Muscle of leg (tissue), 11 donors: Measurements from ENCODE around the gene OR51I1. TPM values are rescaled to one million over a fixed set of nuclear protein-coding genes. Genes with fewer than 3 reads are reported as not detected.

Source experiments
- DNase-seq: peaks from one replicate; pipeline ENCODE4 v3.0.0; 2013
- H3K27ac ChIP-seq: one replicate; pipeline ENCODE4 v1.5.1; 2013; ENCODE audit warnings: mild to moderate bottlenecking, low read length, control low read depth
- H3K27me3 ChIP-seq: one replicate; pipeline ENCODE4 v1.6.1; 2013; ENCODE audit warnings: low read length; ENCODE audit not compliant: control insufficient read depth, insufficient read depth
- H3K36me3 ChIP-seq: one replicate; pipeline ENCODE4 v1.6.1; 2013; ENCODE audit warnings: low read length; ENCODE audit not compliant: control insufficient read depth, insufficient read depth
- H3K4me1 ChIP-seq: one replicate; pipeline ENCODE4 v1.6.1; 2013; ENCODE audit warnings: low read length; ENCODE audit not compliant: control insufficient read depth, insufficient read depth
- H3K4me3 ChIP-seq: one replicate; pipeline ENCODE4 v1.5.1; 2013; ENCODE audit warnings: low read length, control low read depth
- H3K9me3 ChIP-seq: replicated peaks from 2 replicates; pipeline ENCODE4 v1.6.1; 2013; ENCODE audit warnings: low read depth, low read length; ENCODE audit not compliant: control insufficient read depth
- WGBS: methylation state at CpG from one replicate; pipeline ENCODE4 v1.1.5; 2013; ENCODE audit warnings: missing lambda C conversion rate; ENCODE audit not compliant: insufficient coverage; 5-methylcytosine and 5-hydroxymethylcytosine counted together
- polyA plus RNA-seq, 8 donors: library from polyadenylated mRNA; unstranded; fragments of 120-200 nt; gene quantifications; one replicate each; pipeline versions ENCODE4 v1.2.1 to v1.2.3, GENCODE V29; 2013; ENCODE audit warnings: inconsistent platforms in 1 of 8, low replicate concordance in 1 of 8; ENCODE audit not compliant: insufficient read length in 8 of 8, insufficient read depth in 1 of 8
- total RNA-seq: library from RNA; stranded (reverse); fragments of 120-200 nt; gene quantifications from one replicate; pipeline ENCODE4 v1.2.4, GENCODE V29; 2013

The OR51I1 gene
- total and polyA plus RNA-seq, 9 donors: not detected

GRCh38 chr11:5460983-5461621 is 19.8 kb upstream of the OR51I1 start:
- H3K27ac ChIP-seq: no peak overlapping the region
- no peaks in the 10 kb centered on the region for H3K36me3 ChIP-seq
- DNase-seq: no peak
- H3K27me3 ChIP-seq: no peaks in the 10 kb centered on the region
- H3K4me3 ChIP-seq: no peak overlapping the region
- peaks cover 3% of the 10 kb centered on the region for H3K9me3 ChIP-seq
- 88% methylated on average over 13 of the region's 14 CpGs for WGBS
- no peaks in the 10 kb centered on the region for H3K4me1 ChIP-seq

GRCh38 chr11:5449432-5449831 is 8.1 kb upstream of the OR51I1 start:
- no peaks in the 10 kb centered on the region for H3K27me3 ChIP-seq
- H3K36me3 ChIP-seq: no peaks in the 10 kb centered on the region
- H3K27ac ChIP-seq: no peak overlapping the region
- DNase-seq: no peak
- no peaks in the 10 kb centered on the region for H3K4me1 ChIP-seq
- WGBS: 67% methylated on average over 1 of the region's 4 CpGs
- no peak overlapping the region for H3K4me3 ChIP-seq
- H3K9me3 ChIP-seq: no peaks in the 10 kb centered on the region

- no peaks in the 10 kb centered on the region for H3K9me3 ChIP-seq
- H3K36me3 ChIP-seq: no peaks in the 10 kb centered on the region
- H3K4me1 ChIP-seq: no peaks in the 10 kb centered on the region
- no peaks in the 10 kb centered on the region for H3K27me3 ChIP-seq
- DNase-seq: no peak
- no peak within 1 kb of the TSS for H3K4me3 ChIP-seq
- no CpG with 5 or more reads among the region's 2 CpGs for WGBS
- H3K27ac ChIP-seq: no peak within 1 kb of the TSS
Observed at GRCh38 chr11:5449023-5449422, 7.7 kb upstream of the OR51I1 start, which contains the start of gene OR51I2. OR51I2 (plus strand) TSS chr11:5449323; CDS start chr11:5453489, 4,166 bp downstream.

GRCh38 chr11:5443835-5444393 is 2.6 kb upstream of the OR51I1 start:
- no peak overlapping the region for H3K4me3 ChIP-seq
- H3K36me3 ChIP-seq: no peaks in the 10 kb centered on the region
- no peak for DNase-seq
- H3K4me1 ChIP-seq: no peaks in the 10 kb centered on the region
- WGBS: no CpG with 5 or more reads among the region's 2 CpGs
- H3K27me3 ChIP-seq: no peaks in the 10 kb centered on the region
- no peaks in the 10 kb centered on the region for H3K9me3 ChIP-seq
- H3K27ac ChIP-seq: no peak overlapping the region

GRCh38 chr11:5423131-5423530 is 18.2 kb downstream of the OR51I1 start:
- Histone ChIP-seq H3K36me3 (no peaks in the 10 kb centered on the region), H3K27ac (no peak overlapping the region), H3K4me1 (no peaks in the 10 kb centered on the region), H3K27me3 (no peaks in the 10 kb centered on the region), H3K4me3 (no peak overlapping the region), H3K9me3 (no peaks in the 10 kb centered on the region)
- no CpG with 5 or more reads among the region's 3 CpGs for WGBS
- DNase-seq: no peak

- WGBS: no CpG with 5 or more reads among the region's 1 CpG
- H3K9me3 ChIP-seq: no peaks in the 10 kb centered on the region
- no peaks in the 10 kb centered on the region for H3K4me1 ChIP-seq
- H3K27me3 ChIP-seq: no peaks in the 10 kb centered on the region
- DNase-seq: no peak
- no peak within 1 kb of the TSS for H3K4me3 ChIP-seq
- no peaks in the 10 kb centered on the region for H3K36me3 ChIP-seq
- no peak within 1 kb of the TSS for H3K27ac ChIP-seq
Observed at GRCh38 chr11:5421811-5422210, 19.5 kb downstream of the OR51I1 start, which contains the start of gene OR51Q1. OR51Q1 (plus strand) TSS chr11:5422111; CDS start chr11:5422201, 90 bp downstream.

GRCh38 chr11:5420993-5421392 is 20.3 kb downstream of the OR51I1 start:
- H3K27ac ChIP-seq: no peak overlapping the region
- H3K4me1 ChIP-seq: no peaks in the 10 kb centered on the region
- 36% methylated on average over 4 of the region's 5 CpGs for WGBS
- DNase-seq: no peak
- no peaks in the 10 kb centered on the region for H3K36me3 ChIP-seq
- H3K4me3 ChIP-seq: no peak overlapping the region
- no peaks in the 10 kb centered on the region for H3K9me3 ChIP-seq
- no peaks in the 10 kb centered on the region for H3K27me3 ChIP-seq

- Histone ChIP-seq H3K36me3 (no peaks in the 10 kb centered on the region), H3K4me3 (no peak overlapping the region), H3K4me1 (no peaks in the 10 kb centered on the region), H3K27ac (no peak overlapping the region), H3K27me3 (no peaks in the 10 kb centered on the region), H3K9me3 (peaks cover 4% of the 10 kb centered on the region)
- DNase-seq: no peak
Observed at GRCh38 chr11:5405173-5405572, 36.1 kb downstream of the OR51I1 start.

GRCh38 chr11:5398936-5399335 is 42.4 kb downstream of the OR51I1 start:
- H3K27me3 ChIP-seq: no peaks in the 10 kb centered on the region
- no peak overlapping the region for H3K4me3 ChIP-seq
- H3K36me3 ChIP-seq: no peaks in the 10 kb centered on the region
- H3K27ac ChIP-seq: no peak overlapping the region
- no peak for DNase-seq
- no peaks in the 10 kb centered on the region for H3K4me1 ChIP-seq
- peaks cover 4% of the 10 kb centered on the region for H3K9me3 ChIP-seq

- H3K36me3 ChIP-seq: no peaks in the 10 kb centered on the region
- H3K27me3 ChIP-seq: no peaks in the 10 kb centered on the region
- DNase-seq: no peak
- no peak overlapping the region for H3K4me3 ChIP-seq
- H3K4me1 ChIP-seq: no peaks in the 10 kb centered on the region
- peaks cover 2% of the 10 kb centered on the region for H3K9me3 ChIP-seq
- no peak overlapping the region for H3K27ac ChIP-seq
Observed at GRCh38 chr11:5394091-5394490, 47.2 kb downstream of the OR51I1 start.
